NOMO-1 (cell line): ENCODE results near the gene GLB1L2.

Experiments used
- DNase-seq, 2 experiments: peaks; one replicate each; lab custom pipeline; 2025; ENCODE audit not compliant: unreplicated experiment in 2 of 2; lab: John Stamatoyannopoulos, UW

GLB1L2 gene

DNA sequence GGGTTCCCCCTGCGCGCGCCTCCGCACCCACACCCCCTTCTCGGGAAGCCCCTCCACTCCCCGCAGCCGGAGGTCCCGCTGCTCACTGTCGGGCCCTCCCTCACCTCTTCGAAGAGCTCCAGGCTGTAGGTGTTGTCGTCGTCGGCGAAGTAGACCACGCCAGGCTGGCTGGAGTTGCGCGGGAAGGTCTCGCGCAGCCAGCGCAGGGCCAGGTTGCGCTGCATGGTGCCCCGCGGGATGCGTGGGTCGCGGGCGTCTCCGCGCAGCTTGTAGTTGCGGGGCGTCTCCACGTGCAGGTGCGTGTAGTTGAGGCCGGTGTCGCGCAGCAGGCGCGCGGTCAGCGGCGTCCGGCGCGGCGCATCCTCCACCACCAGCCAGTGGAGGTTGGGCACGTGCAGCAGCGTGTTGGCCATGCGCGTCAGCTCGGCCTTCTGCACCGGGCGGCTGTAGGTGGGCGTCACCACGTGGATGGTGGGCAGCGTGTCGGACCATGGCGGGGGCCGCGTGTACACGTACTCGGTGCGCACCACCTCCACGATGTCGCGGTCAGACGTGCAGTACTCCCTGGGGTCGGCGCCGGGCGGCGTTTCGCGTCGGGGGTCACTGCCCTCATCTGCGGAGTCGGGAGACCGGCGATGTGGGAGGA, 51.9 kb downstream of the GLB1L2 start:
- DNase-seq, result no peak

DNA sequence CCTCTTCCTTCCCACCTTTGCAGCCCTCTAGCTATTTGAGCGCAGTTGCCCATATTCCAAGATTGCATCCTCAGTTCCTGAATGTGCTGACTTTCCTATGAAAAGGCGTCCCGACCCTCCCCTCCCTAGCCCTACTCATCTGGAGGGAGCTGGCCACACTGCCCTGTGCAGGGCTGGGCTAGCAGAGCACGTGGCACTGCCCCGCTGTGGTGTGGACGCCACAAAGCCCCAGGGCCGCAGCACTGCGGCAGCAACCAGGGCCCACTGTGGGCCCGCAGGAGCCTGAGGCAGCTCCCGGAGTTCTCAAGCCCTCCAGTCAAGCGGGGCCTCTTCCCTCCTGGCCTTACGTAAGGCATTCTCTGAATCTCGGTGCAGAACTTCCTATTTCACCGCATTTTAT, 52.6 kb downstream of the GLB1L2 start:
- DNase-seq, result no peak

- DNase-seq, result no peak
Observed at GRCh38 chr11:134385171-134385570, 53.4 kb downstream of the GLB1L2 start.

- no peak for DNase-seq
Observed at GRCh38 chr11:134385774-134386565, 54.2 kb downstream of the GLB1L2 start.

- no peak for DNase-seq
Observed at GRCh38 chr11:134386945-134387344, 55.2 kb downstream of the GLB1L2 start.

- DNase-seq, result no peak
Observed at GRCh38 chr11:134387501-134387900, 55.7 kb downstream of the GLB1L2 start.

DNA sequence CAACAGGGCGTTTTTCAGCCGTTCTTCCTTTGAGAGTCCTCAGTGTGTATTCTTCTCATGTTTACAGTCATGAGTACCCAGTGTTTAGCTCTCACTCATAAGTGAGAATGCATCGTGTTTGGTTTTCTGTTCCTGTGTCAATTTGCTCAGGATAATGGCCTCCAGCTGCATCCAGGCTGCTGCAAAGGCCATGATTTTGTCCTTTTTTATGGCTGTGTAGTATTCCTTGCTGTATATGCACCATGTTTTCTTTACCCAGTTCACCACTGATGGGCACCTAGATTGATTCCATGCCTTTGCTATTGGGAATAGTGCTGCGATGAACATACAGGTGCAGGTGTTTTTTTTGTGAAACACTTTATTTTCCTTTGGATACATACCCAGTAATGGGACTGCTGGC, 56.8 kb downstream of the GLB1L2 start:
- DNase-seq, result no peak

GRCh38 chr11:134389464-134390180, 57.8 kb downstream of the GLB1L2 start:
- no peak for DNase-seq

DNA sequence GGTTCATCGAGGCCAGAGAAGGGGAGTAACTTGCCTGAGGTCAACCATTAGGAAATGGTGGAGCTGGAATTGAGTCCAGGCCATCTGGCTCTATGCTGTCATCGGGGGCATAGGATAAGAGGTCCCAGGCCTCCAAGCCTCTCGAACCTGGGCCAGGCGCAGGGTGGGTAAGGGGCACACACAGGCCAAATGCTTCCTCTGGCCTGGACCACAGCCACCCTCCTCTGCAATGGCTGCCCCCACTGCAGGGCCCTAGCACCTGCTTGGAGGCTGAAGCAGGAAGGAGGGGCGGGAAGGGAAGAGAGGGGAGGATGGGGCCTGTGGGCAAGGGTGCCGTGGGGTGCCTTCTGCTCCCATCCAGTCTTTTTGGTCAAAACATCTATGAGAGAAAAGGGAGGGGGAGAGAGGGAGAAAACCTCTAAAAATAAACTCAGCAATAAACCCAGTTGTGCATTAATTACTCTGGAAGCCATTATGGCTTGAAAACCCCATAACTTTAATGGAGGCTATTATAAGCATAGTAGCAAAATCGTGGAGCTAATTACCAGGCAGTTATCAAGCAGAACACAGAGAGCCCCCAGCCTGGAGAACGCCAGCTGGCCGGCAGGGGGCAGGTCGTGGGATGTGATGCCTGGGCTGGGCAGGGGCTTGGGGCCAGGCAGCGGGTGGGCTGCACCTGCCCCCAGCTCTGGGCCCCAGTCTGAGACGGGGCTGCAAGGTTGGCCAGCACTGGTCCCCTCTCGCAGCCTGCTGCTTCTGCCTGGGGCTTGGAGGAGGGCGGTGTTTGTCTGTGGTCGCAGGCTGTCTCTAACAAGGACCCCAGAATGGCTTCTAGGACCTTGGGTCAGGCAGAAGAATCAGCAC, 59.1 kb downstream of the GLB1L2 start:
- DNase-seq, result no peak

GRCh38 chr11:134391656-134392055, 59.9 kb downstream of the GLB1L2 start:
- no peak for DNase-seq

DNA sequence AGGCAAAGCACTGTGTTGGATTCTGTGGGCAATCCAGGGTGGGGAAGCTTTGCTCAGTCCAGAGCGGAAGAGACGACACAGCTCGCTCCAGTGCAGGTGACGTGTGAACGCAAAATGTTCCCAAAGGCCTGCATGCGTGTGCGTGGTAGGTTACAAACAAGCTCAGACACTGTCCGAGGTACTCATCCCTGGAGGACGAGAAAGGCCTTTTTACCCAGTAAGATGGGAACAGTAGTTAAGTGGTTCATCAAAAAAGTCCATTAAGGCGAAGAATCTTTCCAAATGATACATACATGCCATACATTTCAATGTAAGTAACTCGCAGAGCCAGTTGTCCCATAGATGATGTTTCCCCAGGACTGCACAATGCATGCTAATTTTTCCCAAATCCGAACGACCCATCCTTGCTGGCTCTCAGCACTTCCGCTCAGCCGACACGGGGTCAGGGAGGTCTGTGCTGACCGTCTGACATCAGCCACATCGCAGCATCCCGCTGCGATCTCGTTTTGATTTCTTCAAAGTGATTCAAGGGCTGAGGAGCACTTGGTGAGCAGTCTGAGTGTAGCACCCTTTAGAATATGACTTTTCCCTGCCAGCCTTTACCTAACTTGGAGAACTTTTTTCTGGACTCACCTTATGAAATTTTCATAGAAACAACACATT, 61.3 kb downstream of the GLB1L2 start:
- no peak for DNase-seq

DNA sequence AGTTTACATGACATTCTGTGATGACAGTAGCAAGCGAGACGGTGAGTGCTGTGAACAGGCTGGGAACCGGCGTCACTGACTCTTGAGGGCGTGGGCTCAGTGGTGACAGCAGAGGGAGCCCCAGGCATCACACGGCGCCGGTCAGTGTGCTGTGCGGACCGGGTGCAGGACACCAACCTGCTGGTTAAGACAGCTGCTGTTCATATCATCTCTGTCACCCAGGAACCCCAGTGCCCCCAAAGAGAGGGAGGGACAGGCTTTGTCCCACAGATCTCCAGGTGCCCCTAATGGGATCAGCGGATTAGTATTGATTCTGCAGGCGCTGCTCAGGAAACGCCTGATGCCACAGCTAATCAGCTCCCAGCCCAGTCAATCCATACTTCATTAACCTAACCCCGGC, 61.9 kb downstream of the GLB1L2 start:
- DNase-seq, result no peak

DNA sequence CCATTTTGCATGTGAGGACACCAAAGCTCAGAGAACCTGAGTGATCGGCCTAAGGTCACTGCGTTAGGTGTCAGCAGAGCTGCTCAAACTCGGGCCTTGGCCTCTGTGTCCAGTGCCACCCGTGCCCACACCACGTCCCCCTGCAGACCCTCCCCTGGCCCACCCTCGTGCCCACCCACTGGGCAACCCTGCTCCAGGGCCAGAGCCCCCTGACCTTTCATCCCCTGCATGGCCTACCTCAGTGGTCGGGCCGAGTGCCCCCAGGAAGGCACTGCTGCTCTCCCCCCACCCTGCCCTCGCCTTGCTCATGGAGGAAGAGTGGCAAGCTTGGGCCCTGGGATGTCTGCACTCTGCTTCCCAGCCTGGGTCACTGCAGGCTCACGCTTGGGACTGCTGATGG, 62.5 kb downstream of the GLB1L2 start:
- no peak for DNase-seq

GRCh38 chr11:134395002-134395401, 63.2 kb downstream of the GLB1L2 start:
- DNase-seq, result no peak

DNA sequence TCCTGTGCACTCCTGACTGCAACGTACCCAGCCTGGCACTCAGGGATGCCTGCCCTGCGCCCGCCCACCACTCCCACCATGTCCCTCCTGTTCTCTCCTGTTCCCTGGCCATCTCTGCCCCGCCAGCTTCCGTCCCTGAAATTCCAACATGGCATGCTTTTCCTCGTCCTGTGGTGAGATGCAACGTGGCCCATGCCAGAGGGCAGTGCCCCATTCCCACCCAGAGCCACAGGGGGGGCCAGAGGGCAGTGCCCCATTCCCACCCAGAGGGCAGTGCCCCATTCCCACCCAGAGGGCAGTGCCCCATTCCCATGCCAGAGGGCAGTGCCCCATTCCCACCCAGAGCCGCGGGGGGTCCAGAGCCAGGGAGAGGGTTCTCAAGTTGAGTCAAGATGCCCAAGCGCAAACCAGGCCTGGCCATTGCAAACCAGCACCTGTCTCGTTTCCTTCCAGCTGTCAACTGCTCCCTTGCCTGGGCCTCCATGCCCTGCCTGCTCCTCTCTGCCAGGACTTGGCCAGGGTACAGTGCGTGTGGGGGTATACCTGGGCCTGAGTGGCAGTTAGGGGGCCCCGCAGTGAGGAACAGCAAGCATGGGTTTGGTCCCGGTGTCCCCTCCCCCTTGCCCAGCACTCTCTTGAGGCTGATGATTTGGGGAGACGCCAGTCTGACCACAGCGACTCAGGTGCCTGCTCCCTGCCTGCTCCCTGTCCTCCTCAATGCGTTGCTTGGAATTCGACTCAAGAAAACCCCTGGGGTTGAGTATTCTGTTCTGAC, 65.7 kb downstream of the GLB1L2 start:
- DNase-seq, result no peak

DNA sequence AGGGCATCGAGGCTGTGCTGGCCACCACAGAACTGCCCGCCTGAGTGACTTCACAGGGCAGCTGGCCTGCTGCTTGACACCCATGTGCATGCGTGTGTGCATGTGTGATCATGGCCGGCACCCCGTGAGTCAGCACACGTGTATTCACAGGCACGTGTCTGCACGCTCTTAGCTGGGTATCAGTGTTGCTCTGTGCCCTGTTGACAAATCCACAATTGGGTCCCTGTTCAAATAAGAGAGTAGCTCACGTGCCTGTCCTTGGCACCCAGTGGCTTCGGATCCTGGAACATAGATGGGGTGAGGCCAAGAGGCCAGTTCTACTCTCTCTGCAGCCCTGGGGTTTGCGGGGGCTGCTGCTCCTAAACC, 66.3 kb downstream of the GLB1L2 start:
- no peak for DNase-seq

GRCh38 chr11:134398644-134399292, 67.0 kb downstream of the GLB1L2 start:
- no peak for DNase-seq

- no peak for DNase-seq
Observed at GRCh38 chr11:134399293-134399654, 67.5 kb downstream of the GLB1L2 start.

DNA sequence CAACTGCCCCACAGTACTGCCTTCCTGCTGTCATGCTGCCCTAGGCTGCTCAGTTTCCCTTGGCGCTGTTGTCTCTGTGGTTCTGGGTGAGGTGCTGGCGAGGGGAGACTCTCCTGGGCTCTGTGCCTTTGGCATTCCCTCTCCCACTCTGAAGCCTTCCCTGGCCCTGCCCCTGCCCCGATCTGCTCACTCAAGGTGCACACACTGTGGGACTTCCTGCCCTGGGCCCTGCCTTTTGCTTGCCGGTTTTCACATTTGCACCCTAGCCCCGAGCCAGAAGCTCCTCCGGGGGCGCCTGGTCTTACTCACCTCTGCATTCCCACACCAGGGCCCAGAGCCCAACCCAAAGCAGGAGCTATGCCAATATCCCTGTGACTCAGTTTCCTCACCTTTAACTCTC, 68.2 kb downstream of the GLB1L2 start:
- no peak for DNase-seq
